D341Med (cell line): ENCODE results near the gene RBM19.

Experiments
- DNase-seq: peaks from one replicate; pipeline ENCODE4 v3.0.0; 2012; ENCODE audit warnings: low spot score

The RBM19 gene

DNA sequence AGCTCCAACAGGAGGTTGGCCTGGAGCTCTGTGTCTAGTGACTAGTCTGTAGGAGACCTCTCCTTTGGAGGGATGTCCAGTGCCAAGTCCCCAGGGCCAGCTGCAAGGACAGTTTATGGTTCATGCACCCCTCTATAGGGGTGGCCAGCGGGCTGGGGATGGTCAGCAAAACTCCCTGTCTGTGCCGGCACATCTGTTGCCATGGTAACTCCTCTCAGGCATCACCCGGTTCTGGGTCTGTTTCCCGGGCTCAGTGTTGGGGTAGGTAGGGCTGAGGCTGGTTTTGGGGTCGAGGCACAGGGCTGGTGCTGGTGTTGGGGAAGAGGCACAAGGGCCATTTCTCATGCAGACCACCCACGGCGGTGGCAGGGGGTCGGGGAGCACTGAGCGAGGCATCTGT, 196.8 kb downstream of the RBM19 start:
- no peak for DNase-seq

DNA sequence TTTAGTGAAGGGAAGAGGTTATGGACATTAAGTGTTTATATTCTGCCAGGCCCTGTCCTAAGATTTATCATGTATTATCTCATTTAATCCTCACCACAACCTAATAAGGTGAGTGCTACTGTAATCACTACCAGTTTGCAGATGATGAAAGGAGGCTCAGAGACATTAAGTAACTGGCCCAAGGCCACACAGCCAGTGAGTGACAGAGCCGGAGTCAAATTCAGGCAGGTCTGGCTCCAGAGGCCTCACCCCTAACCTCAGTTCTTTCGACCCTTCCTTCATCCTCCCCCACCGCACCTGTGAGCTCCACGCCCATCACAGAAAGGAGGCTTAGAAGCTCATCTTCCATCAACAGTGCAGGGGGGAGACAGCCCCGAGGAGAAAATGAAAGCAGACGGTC, 197.3 kb downstream of the RBM19 start:
- DNase-seq: no peak

DNA sequence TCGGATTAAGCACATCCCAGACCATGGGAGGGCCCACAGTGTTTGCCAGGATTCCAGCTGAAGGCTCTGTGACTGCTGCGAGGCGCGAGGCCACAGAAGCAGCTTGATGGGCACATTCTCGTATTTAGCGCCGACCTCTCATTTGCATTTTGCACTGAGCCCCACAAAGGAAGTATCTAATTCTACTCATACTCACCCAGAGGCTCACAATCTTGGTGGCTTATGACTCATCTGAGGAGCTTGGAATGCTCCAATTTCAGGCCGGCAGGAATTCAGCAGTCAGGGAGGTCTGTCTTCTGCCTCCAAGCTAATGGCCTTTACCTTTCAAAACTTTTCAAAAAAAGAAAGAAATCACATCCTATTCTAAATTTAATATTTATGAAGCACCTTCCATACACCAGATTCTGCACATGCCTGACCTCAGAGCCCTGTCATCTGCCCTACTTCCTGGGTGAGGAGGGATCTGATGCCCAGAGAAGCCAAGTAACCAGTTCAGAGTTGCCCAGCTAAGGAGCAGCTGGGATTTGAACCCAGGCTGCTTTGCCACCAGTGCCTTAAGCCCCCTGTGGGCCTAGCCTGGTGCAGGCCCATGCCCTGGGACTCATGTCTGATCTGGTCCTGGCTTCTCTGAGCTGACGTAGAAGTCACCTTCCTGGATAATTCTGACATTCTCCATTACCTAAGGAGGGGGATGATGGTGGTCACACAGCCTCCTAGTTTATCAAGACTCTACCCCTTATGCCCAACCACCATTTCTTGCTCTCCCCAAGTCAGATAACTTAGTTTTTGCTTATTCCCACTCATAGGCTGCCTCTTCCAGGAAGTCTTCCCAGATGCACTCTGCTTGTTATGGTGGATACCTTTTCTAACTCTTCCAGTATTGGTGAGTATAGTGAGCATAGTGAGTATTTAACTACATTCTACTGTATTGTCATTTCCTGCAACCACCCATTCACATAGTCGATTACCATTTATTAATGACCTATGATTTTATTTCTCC, 198.9 kb downstream of the RBM19 start:
- no peak for DNase-seq
